ENCODE data around the gene GOLGA6C.
"Not testable (repeated sequence)": the region's sequence is repeated elsewhere in the genome, so short reads cannot be mapped to it uniquely, and the experiment has no call there.

The GOLGA6C gene

GRCh38 chr15:75258034-75258433, at the start of gene GOLGA6C:
GOLGA6C (plus strand) TSS chr15:75258334; CDS start chr15:75258599, 265 bp downstream.
- intact Hi-C loops (cut with DNase I); DNase-seq: not testable (repeated sequence)

GRCh38 chr15:75208501-75209288, 49.4 kb upstream of the GOLGA6C start:
- peak in 31 of 42 donors; percentile 18 to 78 (median 47) for DNase-seq
- intact Hi-C loops (cut with DNase I), result no loop called here

- DNase-seq, result peak in 1 of 42 donors; percentile 14
- intact Hi-C loops (cut with DNase I), result no loop called here
Measured at GRCh38 chr15:75209289-75209676, 48.9 kb upstream of the GOLGA6C start.

GRCh38 chr15:75210811-75211230, 47.3 kb upstream of the GOLGA6C start:
- no peak for DNase-seq
- intact Hi-C loops (cut with DNase I), result no loop called here

- intact Hi-C loops (cut with DNase I), result no loop called here
- DNase-seq, result no peak
Measured at GRCh38 chr15:75211436-75212199, 46.5 kb upstream of the GOLGA6C start.

- intact Hi-C loops (cut with DNase I), result no loop called here
- DNase-seq, result no peak
Measured at GRCh38 chr15:75212200-75212858, 45.8 kb upstream of the GOLGA6C start.

- intact Hi-C loops (cut with DNase I), result no loop called here
Measured at GRCh38 chr15:75213212-75213767, 44.8 kb upstream of the GOLGA6C start.

GRCh38 chr15:75213768-75214221, 44.3 kb upstream of the GOLGA6C start:
- no peak for DNase-seq
- intact Hi-C loops (cut with DNase I), result no loop called here

More at GRCh38 chr15:75213212-75213767, 44.8 kb upstream of the GOLGA6C start:
- DNase-seq, result no peak

GRCh38 chr15:75214293-75215096, 43.6 kb upstream of the GOLGA6C start:
- DNase-seq, result no peak
- intact Hi-C loops (cut with DNase I), result no loop called here

- no peak for DNase-seq
- intact Hi-C loops (cut with DNase I), result no loop called here
Measured at GRCh38 chr15:75215107-75216004, 42.8 kb upstream of the GOLGA6C start.

- intact Hi-C loops (cut with DNase I), result no loop called here
- no peak for DNase-seq
Measured at GRCh38 chr15:75217012-75217411, 41.1 kb upstream of the GOLGA6C start.

GRCh38 chr15:75217574-75217973, 40.6 kb upstream of the GOLGA6C start:
- intact Hi-C loops (cut with DNase I); DNase-seq: not testable (repeated sequence)

- DNase-seq; intact Hi-C loops (cut with DNase I): not testable (repeated sequence)
Measured at GRCh38 chr15:75219507-75219929, 38.6 kb upstream of the GOLGA6C start.

GRCh38 chr15:75223688-75224087, 34.4 kb upstream of the GOLGA6C start:
- intact Hi-C loops (cut with DNase I), result no loop called here
- no peak for DNase-seq

GRCh38 chr15:75224281-75224680, 33.9 kb upstream of the GOLGA6C start:
- DNase-seq, result no peak
- intact Hi-C loops (cut with DNase I), result no loop called here

- not testable (repeated sequence) for DNase-seq
Measured at GRCh38 chr15:75225102-75225836, 32.9 kb upstream of the GOLGA6C start.

More at GRCh38 chr15:75225102-75225836, 32.9 kb upstream of the GOLGA6C start:
- intact Hi-C loops (cut with DNase I), result not testable (repeated sequence)
